Inflammatory macrophage treated with lipopolysaccharide for 4 hours (primary cell): ENCODE measurements around the gene CCDC85A.
"Not testable (repeated sequence)": the region's sequence is repeated elsewhere in the genome, so short reads cannot be mapped to it uniquely, and the experiment has no call there.

Experiments
- DNase-seq: peaks from one replicate; pipeline ENCODE4 v3.0.0-alpha.2; 2020

Gene CCDC85A

DNA sequence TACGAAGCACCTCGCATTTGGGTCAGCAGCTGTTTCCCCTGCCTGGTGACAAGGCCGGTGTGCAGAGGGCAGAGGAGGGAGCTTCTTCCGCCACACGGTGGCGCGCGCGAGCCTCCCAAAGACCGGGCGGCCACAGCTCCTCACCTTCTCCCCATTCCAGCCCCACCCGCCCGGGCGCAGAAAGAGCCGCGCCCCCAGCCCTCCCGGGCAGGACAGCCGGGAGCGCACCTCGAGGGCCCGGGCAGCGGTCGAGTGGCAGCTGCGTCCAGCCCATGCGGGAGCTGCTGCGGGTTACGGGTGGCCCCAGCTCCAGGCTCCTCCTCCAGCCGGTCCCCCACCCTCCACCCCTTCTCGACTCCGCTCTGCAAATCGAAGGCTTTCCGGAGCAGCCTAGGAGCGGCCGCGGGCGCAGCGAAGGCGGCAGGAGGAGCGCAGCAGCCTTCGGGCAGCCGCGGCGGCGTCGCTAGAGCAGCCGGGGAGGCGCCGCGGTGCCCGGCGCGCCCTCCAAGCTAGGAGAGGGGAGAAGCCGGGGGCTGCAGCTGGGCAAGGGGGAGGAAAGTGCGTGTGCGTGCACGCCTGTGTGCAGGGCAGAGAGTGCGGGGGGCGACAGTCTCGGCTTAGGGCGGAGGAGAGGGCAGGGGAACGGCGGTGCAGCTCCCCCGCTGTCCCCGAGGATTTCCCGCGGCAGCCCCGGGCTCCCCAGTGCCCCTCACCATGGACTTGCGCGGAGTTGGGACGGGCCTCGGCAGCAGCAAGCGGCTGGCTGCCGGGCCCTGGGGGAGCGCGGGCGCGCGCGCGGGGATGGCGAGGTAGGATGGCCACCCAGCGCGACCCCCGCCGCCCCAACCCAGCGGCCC, at the start of gene CCDC85A:
Gene CCDC85A (plus strand): TSS at position 348 of the 857 bp plus-strand sequence. CDS start 635 bp downstream, outside the sequence.
- DNase-seq: peak; percentile 69

DNA sequence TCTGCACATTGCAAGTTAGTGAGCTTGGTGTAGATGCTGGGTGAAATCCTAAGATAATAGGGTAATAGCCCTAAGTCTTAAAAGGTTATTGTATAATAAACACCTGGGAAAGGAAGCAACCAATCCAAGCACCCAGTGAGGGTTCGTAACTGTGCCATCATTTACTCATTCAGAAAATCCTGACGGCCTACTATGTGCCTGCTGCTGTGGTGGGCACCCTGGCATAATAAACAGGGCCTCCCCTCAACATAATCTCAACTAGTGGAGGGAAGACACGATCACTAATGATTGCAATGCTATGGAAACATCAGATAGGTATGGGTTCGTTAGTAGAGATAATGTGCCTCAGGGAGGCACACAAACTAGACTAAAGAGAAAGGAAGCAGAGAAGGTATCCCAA, 48.9 kb upstream of the CCDC85A start:
- DNase-seq: no peak

DNA sequence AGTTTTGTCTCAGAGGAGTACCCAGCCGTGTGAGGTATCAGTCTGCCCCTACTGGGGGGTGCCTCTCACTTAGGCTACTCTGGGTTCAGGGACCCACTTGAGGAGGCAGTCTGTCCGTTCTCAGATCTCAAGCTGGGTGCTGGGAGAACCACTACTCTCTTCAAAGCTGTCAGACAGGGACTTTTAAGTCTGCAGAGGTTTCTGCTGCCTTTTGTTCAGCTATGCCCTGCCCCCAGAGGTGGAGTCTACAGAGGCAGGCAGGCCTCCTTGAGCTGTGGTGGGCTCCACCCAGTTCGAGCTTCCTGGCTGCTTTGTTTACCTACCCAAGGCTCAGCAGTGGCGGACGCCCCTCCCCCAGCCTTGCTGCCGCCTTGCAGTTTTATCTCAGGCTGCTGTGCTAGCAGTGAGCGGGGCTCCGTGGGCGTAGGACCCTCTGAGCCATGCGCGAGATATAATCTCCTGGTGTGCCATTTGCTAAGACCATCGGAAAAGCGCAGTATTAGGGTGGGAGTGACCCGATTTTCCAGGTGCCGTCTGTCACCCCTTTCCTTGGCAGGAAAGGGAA, 41.2 kb upstream of the CCDC85A start:
- not testable (repeated sequence) for DNase-seq

DNA sequence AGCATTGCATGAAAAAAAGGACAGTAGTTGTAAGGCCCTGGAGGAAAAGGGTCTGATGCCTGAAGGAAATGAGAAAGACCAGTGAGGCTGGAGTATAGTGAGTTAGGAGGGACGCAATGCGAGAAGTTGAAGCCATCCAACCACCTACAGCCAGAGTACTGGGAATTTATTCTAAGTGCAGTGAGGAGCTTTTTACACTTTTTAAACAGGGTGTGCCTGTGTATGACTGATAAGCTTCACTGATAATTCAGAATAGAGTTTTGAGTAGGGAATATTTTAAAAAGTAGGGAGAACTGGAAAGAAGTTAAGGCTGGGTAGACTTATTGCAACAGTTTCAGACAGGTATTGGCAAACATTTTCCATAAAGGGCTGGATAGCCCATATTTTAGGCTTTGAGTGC, 35.9 kb upstream of the CCDC85A start:
- DNase-seq: no peak

DNA sequence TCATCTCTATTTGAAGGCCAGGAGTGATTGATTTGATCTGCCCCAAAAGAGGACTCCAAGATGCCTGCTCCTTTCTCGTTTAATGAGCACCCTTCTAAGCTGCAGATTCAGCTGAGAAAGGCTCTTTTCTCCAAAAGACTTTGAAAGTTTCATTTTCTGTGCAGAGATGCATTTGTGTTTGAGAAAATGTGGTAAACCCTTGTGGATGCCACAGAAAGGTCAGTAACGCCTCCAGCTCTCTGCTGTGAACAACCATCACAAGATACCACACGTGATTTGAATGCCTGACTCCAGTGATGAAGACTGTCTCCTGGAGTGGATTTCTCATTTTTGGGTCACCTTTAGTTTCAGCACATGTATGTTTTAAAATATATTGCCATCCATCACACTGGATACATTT, 35.0 kb upstream of the CCDC85A start:
- DNase-seq: no peak

DNA sequence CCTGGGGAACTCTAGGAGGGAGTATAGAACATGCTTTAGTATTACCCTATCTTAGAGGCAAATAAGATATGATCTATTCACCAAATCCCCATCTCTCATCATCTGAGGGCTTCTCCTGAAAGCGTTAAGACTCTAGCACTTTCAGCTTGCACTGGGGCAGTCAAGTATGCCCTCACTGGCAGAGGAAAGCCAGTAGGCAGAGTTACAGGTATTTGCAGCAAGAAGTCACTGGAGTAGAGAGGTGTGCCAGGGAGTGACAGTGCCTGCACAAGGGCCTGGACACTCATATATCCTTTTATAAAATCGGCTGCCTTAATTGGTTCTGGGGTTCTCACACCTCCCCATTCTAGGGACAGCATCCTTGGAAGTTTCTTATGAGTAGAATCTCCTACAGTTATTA, 31.9 kb upstream of the CCDC85A start:
- DNase-seq: no peak

DNA sequence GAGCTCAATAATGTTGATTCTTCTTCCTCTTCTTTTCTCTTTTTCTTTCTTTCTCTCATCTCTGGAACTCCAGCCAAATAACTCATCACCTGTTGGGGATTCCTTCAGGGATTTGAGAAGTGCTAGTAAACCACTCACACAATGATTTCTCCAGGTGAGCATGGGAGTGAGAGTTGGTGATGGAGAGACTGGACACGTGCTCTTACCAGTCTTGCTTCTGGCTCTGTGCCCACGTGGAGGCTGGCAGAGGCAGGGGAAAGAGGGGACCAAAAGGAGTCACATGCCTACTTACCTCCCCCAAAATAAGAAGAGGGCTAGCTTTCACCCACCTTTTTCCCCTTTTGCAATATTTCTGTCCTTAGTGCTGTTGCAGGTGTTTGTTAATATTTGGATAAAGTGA, 28.6 kb upstream of the CCDC85A start:
- DNase-seq: no peak

DNA sequence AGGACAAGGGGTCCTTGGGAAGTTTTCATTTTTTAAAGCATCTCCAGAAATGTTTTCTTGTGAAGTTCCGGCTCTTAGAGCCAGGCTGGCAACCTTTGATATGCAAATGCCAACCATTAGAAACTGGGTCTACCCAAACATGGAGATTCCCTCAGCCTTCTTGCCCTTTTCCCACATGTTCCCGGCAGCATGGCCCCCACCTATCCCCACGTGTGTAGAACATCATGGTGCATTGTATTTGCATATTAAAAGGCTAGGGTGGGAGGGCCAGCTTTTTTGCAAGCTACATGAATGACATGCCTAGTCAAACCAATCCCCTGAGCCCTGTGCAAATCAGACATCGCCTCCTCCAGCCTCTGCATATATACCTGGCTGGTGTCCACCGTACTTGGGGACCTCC, 23.9 kb upstream of the CCDC85A start:
- DNase-seq: not testable (repeated sequence)

DNA sequence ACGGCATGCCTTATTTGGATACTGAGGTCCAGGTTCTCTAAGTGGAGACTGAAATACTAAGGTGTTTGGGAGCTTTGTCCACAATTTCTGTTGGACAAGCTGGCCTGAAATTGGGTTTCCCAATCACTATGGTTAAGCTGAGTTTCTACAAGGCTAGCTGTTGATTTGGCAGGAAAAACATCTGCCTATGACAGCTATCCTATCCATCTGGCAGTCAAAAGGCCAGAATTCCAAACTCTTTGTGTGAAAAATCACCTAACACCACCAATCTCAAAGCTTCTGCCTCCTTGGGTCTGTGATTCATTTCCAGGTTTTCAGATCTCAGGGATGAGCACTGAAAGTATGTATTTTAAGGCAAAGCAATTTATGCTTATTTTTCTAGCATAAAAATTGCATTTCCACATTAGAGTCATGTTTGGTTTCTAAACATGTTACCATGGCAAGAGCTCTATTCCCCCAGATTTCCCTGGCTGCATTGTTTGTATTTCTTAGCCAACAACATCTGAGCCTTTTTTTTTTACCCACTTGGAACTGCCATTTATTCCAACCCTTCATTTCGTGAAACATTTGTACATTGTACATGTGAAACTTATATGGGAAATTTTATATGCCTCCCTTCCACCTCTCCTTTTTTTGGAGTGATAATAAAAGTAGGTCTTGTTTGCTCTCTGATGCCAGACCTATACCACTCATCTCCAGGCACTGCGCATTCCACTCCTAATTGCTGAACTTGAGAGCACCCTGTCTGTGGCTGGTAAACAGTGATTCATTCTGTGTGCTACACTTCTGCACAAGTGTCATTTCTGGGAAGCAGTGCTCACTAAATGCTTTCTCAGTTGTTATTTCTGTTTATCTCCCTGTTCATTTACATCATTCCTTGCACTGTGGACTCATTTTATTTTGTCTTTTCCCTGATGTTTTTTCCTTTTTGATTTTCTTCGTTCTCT, 15.9 kb upstream of the CCDC85A start:
- DNase-seq: no peak

DNA sequence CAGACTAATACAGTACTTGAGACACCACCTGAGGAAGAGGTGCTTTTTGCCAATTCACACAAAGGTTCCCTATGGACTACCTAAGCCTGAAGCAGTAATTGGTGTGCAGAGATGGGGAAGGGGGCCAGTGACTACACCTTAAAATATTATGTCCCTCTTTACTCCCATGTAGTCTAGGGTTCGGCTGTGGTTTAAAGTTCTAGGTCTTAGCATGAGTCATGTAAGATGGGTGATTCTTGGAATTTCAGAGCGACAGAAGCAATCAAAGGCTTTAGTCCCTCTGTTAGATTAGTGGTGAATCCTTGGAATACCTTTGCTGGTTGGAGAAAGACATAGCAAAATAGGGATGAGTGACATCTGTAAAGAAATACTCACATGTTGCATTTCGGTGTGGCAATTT, 14.3 kb upstream of the CCDC85A start:
- no peak for DNase-seq

DNA sequence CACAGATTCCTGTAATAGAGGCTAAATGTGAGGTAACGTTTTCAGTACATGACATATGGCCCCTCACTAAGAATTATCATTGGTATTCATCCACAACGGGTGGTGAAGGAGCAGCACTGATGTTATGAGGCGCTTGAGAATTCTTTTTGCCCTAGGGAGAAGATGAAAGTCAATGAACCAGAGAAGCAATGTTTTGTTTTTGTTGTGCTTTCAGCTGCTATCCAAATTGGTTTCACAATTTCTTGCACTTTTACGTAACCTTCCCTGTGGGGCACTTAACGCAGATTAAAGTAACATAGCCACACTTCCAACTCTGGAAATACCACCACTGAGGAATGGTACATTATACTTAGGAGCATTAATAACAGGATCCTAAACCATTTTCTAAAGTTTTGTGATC, 13.3 kb upstream of the CCDC85A start:
- no peak for DNase-seq

DNA sequence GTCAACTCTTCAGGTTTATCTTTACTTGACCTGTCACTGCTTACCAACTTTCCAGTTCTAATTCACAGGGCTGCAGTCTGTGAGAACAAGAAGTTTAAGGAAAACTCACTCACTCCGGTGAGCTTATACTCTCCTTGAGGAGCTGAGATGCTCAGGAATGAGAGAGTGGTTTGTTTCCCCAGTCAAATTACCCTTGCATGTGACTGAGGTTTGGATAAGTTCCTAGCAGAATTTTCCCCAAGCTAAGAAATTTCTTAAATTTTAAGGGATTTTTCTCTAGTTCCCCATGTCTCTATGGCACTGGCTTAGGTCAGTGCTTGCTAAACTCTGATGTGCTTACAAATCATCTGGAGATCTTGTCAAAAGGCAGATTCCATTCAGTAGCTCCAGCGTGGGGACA, 12.8 kb upstream of the CCDC85A start:
- no peak for DNase-seq

DNA sequence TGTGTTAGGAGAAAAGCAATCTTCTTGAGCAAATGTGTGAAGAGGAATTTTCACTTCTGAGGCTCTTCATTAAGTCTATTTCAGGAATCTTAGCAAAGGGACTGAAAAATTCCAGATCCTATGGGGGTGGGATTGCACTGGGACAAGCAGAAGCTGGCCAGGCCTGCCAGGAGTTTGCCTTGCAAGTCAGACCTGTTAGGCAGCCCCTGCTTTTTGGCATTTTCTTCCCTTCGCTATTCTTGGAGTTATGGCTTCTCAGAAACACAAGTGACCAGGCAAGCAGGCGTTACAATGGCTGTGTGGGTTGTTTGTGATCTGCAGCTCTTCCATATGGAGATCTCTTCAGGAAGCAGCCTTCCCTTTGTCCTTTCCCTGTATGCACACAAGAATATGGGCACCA, 8.0 kb upstream of the CCDC85A start:
- no peak for DNase-seq

DNA sequence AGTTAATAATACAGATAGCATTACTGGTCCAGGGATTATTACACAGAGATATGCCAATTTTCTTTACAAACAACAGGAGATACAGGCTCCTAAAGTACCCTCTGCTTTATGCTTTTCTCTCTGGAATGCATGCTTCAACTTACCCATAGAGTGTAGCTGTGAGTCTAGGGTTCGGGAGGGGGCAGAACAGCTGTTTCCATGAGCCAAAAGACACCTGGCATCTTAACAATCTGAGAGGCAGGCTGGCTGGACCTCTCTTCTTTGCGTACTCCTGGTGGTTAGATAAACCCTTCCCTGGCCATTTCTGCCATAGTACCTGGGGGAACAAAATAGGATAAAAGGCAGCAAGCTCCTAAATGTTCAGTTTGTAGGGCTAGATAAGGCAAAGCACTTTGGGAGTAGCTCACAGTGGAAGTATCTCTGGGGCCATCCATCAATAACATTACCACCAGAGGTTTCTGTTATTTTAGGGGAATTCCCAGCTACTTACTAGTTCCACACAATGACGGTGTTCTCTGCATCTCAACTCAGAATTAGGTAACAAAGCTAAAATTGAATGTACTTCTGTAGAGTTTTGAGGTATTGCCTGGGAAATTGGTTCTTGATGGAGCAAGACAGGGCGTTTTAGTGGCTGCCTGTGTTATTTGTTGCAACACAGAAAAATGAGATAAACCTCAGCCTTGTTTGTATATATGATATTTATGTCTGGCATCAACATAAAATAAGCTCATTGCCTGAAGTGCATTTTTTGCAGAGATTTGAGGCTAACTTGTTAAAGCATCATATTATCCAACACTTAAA, 6.2 kb upstream of the CCDC85A start:
- DNase-seq: no peak

DNA sequence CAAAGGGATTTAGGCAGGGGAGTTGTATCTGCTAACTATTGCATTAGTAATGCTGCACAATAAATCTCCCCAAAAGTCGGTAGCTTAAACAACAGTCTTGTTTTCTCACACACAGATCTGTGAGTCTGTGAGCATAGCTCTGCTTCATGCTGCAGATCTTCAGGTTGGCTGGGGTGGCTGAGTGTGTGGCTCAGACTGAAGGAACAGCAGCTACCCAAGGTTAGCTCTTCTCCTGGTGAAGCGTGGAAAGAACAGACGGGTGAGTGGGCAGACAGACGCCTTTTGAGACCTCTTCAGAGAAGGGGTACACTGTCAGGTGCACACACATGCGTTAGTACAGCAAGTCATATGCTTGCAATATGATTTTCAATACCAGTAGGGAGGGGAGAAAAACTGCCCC, 3.9 kb upstream of the CCDC85A start:
- DNase-seq: no peak

DNA sequence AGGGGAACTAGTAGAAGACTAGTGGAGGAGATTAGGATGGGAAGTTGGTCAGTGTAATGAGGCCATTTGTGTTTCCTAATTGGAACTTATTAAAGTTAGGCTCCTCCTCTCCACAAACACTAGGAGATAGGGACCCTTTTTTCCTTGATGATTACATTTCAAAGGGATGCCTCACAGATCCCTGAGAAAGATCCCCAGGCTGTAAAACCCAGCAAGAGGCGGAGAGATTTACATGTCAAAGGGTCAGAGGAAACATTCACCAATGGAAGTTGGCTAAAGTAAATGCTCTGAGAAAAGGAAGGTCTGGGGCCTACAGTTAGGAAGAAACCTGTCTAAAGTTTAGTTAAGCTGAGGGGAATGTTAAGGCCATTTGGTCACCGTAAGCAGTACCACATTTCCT, 1.4 kb upstream of the CCDC85A start:
- no peak for DNase-seq

DNA sequence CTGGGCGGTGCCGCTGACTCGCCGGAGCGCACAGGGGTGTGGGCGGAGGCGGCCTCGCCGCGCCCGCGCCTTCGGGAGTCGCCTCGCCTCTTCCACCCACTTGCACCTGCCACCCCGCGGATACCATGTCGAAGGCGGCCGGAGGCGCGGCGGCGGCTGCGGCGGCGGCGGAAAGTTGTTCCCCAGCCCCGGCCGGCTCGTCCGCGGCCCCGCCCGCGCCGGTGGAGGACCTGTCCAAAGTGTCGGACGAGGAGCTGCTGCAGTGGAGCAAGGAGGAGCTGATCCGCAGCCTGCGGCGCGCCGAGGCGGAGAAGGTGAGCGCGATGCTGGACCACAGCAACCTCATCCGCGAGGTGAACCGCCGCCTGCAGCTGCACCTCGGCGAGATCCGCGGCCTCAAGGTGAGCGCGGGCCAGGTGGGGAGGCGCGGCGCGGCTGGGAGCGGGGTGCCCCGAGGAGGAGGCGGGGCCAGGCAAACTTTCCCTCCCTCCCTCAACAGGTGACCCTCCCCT, 766 bp downstream of the CCDC85A start:
- DNase-seq: no peak

DNA sequence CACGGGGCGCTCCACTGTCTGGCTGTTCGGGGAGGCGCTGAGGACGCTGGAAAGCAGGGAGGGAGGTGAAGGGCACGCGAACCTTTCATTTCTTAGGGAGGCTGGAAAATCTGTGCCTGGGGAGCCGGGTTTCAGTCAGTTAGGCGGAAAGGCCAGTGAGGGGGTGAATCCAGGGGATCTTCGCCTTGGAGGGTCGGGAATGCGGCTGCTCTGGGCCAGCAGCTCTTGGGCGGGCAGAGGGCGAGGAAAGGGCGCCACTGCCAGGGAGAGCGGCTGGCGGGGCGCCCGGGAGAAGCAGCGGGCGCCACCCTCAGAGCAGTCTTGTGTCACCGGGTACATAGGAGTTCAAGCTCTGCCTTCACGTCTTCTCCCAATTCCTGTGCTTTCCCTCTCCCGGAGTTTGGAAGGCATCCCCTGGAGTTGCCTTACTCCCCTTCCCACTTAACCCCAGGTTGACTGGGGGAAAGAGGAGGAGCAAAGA, 1.4 kb downstream of the CCDC85A start:
- DNase-seq: no peak

DNA sequence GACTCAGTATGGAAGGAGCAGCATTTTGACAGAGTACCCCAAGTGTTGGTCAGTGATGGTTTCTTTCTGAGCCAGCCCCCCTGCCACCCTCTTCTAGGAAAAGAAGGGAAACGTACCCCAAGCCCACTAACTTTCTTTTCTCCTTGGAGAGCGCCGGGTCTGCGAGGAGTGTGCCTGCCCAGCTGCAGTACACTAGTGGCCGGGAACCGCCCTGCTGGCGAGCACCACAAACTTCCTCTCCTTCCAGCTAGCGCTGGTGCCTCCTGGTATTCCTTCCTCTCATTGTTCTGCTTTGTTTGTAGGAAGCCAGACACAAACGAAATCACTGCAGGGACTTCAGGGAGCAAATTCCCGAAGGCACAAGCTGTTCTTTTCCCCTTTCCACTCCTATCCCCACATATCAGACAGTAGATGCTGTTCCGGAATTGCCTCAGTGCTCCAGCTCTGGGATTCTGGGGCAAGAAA, 1.8 kb downstream of the CCDC85A start:
- peak; percentile 34 for DNase-seq

DNA sequence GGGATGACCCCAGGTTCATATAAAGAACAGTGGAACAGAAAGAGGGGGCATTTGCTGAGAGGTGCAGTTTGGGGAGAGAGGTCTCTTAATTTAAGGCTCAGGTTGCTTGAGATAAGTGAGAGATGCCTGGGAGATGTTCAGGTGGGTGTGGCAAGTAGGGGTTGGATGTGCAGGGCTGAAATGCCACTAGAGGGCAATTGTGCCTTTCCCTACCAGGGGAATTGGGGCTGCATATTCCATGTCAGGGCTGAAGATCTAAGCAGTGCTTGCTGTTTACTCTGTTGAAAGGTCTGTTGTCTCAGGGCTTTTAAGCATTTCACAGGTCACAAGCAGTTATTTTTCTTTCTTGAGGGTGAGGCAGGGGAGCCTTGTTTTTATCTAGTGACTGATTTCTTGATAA, 7.8 kb downstream of the CCDC85A start:
- no peak for DNase-seq

DNA sequence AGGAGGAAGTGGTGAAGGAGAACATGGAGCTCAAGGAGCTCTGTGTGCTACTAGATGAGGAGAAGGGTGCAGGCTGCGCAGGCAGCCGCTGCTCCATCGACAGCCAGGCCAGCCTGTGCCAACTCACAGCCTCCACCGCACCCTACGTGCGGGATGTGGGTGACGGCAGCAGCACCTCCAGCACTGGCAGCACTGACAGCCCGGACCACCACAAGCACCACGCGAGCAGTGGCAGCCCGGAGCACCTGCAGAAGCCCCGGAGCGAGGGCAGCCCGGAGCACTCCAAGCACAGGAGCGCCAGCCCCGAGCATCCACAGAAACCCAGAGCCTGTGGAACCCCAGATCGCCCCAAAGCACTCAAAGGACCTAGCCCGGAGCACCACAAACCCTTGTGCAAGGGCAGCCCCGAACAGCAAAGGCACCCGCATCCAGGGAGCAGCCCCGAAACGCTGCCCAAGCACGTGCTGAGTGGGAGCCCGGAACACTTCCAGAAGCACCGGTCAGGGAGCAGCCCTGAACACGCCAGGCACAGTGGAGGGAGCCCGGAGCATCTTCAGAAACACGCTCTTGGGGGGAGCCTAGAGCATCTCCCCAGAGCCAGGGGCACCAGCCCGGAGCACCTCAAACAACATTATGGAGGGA, 9.0 kb downstream of the CCDC85A start:
- DNase-seq: no peak

DNA sequence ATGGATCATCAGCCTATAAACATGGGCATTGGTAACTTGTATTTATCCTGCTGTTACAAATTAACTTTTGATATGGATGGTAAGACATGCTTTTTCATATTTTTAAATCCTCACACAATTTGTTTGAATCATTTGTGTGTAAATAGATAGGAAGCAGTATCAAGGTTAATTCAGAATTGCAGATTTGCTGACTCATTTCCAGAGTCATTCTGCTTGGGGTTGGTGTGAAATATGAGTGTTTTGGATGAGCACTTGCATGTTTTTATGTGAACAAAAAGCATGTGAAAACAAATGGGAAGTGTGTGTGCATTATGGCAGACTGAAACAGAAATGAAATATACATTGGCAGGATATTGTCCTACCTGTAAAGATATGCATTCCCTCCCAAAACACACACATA, 11.8 kb downstream of the CCDC85A start:
- DNase-seq: no peak
